Eye (tissue), 1 donor: ENCODE results near the gene SNRPA.
"Not testable (repeated sequence)": the region's sequence is repeated elsewhere in the genome, so short reads cannot be mapped to it uniquely, and the experiment has no call there.

Experiments used
- DNase-seq: peaks from one replicate; pipeline ENCODE4 v3.0.0-alpha.2; 2015

SNRPA gene

GRCh38 chr19:40747536-40747935 lies 3.5 kb upstream of the SNRPA start:
- no peak for DNase-seq

GRCh38 chr19:40750058-40750873 lies 737 bp upstream of the SNRPA start, which contains the start of gene ACTMAP:
Gene ACTMAP (minus strand): TSS chr19:40750477. CDS start chr19:40749803, 674 bp downstream.
- DNase-seq, result peak; percentile 100

- no peak for DNase-seq
Observed at GRCh38 chr19:40752257-40752781, 1.3 kb downstream of the SNRPA start.

- no peak for DNase-seq
Observed at GRCh38 chr19:40754611-40755247, 3.7 kb downstream of the SNRPA start.

DNA sequence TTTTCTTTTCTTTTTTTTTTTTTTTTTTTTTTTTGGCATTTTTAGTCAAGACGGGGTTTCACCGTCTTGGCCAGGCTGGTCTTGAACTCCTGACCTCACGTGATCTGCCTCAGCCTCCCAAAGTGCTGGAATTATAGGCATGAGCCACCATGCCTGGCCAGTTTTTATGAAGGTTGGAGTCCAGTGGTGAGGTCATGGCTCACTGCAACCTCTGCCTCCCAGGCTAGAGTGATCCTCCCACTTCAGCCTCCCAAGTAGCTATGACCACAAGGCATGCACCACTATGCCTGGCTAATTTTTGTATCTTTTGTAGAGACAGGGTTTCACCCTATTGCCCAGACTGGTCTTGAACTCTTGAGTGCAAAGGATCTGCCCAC lies 4.2 kb downstream of the SNRPA start:
- DNase-seq, result no peak

DNA sequence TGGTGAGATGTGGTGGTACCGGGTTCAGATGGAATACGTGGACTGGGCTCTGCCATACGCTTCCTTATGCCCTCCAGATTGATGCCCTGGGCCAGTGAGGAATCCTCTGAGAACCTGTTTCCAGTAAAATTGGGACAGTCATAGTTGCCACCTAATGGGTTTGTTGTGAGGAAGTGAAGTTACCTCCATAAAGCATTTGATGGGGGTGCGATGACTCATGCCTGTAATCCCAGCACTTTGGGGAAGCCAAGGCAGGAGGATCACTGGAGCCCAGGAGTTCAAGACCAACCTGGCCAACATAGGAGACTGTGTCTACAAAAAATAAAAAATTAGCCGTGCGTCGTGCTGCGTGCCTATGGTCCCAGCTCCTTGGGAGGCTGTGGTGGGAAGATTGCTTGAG lies 4.8 kb downstream of the SNRPA start:
- no peak for DNase-seq

DNA sequence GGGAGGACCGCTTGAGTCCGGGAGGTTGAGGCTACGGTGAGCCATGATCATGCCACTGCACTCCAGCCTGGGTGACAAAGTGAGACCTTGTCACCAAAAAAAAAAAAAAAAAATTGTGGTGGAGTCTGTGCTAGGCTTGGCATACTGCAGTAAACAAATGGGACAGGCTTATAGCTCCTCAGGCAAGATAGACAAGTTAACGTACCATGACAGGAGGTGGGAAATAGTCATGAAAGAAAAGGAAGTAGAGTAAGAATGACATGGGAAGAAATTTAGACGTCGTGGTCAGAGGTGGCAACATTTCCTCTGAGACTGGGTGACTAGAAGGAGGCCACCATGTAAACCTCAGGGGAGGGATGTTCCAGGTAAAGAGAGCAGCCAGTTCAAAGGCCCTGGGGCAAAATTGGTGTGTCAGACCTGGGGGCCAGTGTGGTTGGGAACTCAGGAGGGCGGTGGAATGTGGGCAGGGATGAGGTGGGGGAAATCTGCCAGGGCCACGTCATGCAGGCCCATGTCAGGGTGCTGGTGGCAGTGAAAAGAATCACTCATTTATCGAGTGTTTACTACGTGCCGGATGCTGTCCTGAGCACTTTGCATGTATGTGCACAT lies 5.6 kb downstream of the SNRPA start:
- DNase-seq, result no peak

DNA sequence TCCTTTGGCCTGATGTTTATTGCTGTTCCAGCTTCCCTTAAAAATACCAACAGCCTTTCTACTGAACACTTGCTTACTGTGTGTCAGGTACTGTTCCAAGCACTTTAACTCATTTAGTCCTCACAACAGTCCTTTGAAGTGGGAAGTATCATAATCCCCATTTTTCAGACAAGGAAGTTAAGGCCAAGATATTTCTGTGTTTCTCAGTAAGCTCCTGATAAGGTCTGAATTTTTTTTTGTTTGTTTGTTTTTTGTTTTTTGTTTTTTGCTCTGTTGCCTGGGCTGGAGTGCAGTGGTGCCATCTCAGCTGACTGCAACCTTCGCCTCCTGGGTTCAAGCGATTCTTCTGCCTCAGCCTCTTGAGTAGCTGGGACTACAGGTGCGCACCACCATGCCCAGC lies 7.5 kb downstream of the SNRPA start:
- DNase-seq, result no peak

GRCh38 chr19:40759352-40759751 lies 8.3 kb downstream of the SNRPA start:
- DNase-seq, result no peak

GRCh38 chr19:40762754-40763470 lies 11.9 kb downstream of the SNRPA start:
- no peak for DNase-seq

GRCh38 chr19:40763526-40763925 lies 12.5 kb downstream of the SNRPA start:
- no peak for DNase-seq

DNA sequence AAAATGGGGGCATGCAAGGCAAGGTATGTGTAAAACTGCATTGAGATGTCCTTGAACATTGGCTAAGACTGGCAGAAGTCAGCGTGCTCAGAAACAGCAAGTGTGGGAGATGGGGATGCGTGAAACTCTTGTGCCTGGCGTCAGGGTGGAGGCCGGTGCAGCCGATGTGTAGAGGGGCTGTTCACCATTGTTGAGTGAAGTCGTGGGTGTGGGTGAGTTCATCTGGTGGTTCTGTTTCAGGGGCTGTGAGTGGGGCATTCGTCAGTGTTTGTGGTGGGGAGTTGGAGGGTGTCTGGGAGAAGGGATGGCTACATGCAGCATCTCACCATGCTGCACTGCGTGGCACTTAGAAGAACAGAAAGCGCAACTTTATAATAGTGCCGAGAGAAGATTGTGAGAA lies 13.0 kb downstream of the SNRPA start:
- no peak for DNase-seq

GRCh38 chr19:40766385-40766784 lies 15.4 kb downstream of the SNRPA start:
- not testable (repeated sequence) for DNase-seq

- no peak for DNase-seq
Observed at GRCh38 chr19:40768869-40769268, 17.9 kb downstream of the SNRPA start.

- DNase-seq, result not testable (repeated sequence)
Observed at GRCh38 chr19:40771101-40771862, 20.3 kb downstream of the SNRPA start.

DNA sequence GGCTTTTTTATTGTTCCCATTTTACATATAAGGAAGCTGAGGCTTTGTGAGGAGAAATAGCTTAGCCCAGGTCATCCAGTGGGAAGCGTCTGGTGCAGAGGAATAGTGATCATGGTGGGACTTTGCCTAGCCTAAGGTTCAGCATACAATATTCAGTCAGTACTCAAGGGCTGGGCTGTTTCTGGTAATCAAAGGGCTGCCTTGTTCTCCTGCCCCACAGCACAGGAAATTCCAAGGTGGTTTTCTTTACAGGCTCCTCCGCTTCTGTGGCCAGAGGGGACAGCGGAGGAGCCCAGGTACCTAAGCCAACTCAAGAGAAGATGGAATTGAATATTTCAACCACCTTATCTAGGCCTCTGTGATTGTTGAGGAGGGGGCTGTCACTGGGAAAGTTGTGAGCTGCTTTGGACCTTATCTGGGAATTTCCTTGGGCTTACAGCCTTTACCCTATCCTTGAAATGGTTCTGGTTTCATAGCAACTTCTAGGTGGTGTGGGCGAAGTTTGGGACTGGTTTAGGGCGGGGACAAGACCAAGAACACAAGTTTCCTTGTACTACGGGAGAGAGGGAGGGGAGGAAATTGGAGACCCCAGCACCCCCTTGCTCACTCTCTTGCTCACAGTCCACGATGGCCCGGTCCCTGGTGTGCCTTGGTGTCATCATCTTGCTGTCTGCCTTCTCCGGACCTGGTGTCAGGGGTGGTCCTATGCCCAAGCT lies 24.1 kb downstream of the SNRPA start, which contains the start of gene MIA:
MIA (plus strand) TSS at position 606 of the 716 bp plus-strand sequence; CDS start at position 628, 22 bp downstream.
- no peak for DNase-seq

- DNase-seq, result no peak
Observed at GRCh38 chr19:40775632-40776022, 24.6 kb downstream of the SNRPA start.

- no peak for DNase-seq
Observed at GRCh38 chr19:40776364-40776763, 25.4 kb downstream of the SNRPA start.

DNA sequence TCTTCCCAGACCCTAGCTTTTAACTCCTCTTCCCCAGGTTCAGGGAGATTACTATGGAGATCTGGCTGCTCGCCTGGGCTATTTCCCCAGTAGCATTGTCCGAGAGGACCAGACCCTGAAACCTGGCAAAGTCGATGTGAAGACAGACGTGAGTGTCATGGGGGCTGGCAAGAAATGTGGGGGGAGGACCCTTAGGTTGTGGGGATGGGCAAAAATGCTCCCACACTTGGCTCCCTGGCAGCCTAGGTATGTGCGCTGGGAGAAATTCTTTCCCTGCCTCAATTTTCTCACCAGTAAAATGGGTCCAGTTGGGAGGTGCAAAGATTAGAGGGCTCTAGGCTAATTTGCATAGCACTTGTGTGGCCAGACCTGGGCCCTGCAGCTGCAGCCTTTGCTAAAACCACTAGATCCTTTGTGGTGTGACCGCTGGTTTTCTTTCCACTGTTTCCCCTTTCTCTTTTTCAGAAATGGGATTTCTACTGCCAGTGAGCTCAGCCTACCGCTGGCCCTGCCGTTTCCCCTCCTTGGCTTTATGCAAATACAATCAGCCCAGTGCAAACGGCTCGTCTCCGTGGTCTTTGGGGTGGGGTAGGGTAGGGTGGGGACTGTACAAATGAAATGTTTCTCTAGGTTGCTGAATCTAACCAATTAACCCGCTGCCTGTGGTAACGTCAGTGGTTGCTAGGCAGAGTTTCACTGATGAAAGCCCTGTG lies 26.1 kb downstream of the SNRPA start:
- DNase-seq, result peak; percentile 98

GRCh38 chr19:40777645-40777936 lies 26.6 kb downstream of the SNRPA start:
- no peak for DNase-seq
